ENCODE results near the gene COL12A1.

COL12A1 gene

DNA sequence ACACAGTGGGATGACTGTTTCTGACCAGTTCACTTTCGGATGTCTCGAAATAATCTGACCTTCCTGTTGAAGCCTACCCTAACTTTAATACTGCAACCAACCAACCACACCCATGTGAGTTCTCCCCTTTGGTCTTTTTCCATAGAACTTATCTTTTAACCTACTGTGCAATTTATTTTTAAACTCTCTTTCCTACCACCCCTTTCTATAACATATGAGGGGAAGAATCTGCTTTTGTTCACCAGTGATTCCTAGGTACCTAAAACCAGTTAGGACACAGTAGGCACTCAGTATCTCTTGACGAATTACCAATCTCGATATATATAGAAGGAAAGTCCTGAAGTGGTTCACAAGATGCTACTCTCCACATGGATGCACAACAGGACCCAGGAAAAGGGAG lies 30.8 kb upstream of the COL12A1 start:
- H3K4me3 ChIP-seq (replicated peaks; ENCODE audit: low read depth, low read length), result no peak overlapping the region
- no peak for DNase-seq (ENCODE audit: extremely low read depth, low read depth)
- TF ChIP-seq, protein P1, sequence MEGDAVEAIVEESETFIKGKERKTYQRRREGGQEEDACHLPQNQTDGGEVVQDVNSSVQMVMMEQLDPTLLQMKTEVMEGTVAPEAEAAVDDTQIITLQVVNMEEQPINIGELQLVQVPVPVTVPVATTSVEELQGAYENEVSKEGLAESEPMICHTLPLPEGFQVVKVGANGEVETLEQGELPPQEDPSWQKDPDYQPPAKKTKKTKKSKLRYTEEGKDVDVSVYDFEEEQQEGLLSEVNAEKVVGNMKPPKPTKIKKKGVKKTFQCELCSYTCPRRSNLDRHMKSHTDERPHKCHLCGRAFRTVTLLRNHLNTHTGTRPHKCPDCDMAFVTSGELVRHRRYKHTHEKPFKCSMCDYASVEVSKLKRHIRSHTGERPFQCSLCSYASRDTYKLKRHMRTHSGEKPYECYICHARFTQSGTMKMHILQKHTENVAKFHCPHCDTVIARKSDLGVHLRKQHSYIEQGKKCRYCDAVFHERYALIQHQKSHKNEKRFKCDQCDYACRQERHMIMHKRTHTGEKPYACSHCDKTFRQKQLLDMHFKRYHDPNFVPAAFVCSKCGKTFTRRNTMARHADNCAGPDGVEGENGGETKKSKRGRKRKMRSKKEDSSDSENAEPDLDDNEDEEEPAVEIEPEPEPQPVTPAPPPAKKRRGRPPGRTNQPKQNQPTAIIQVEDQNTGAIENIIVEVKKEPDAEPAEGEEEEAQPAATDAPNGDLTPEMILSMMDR (IDR thresholded peaks at IDR 0.05; ENCODE audit: low read depth, low read length, missing control alignments), result no peak

DNA sequence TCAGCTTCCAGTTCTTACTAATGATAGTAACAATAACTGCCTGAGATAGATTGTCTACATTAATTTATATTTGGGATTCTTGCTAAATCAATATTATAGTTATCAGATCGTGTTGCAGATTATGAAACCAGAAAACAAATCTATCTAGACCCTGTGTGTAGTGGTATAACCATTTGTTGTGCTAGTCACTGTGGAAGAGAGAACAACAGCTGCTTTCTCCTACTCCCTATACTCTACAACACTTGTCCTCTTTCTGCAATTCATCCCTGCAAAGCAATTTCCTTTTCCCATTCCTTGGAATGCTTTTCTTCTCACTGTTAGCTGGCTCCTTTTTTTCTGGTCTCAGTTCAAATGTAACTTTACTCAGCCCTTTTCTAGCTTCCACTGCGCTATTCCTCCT lies 29.4 kb upstream of the COL12A1 start:
- TF ChIP-seq, protein P1 (IDR thresholded peaks at IDR 0.05; ENCODE audit: low read depth, low read length, missing control alignments), result no peak
- H3K4me3 ChIP-seq (replicated peaks; ENCODE audit: low read depth, low read length), result no peak overlapping the region
- DNase-seq (ENCODE audit: extremely low read depth, low read depth), result no peak

DNA sequence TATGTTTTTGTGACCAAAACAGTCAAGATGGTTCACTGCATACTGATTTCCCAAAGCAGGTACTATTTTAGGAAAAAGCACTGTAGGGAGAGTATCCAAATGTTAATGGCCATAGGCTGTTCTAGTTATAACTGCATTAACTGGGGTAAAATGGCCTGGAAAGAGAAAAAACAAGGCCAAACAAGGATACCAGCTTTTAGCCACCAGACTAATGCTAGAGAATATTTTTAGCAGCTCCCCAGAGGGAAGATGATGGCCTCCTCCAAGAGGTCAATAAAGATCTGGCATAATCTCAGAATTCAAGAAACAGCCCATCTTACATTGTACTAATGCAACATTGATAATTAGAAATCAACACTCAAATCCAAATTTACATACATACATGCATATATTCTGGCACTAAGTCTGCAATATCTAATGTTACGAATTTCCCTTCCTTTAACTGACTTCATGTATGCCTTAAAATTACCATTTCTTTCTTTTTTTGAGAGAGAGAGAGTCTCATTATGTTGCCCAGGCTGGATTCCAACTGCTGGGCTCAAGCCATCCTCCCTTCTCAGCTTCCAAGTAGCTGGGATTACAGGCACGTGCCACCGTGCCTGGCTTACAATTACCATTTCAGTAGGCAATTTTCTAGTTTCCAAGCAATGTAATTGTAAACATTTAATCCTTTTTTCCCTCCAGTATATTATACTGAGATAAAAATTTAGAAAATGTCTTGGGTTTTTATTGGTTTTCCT lies 28.4 kb upstream of the COL12A1 start:
- no peak overlapping the region for H3K4me3 ChIP-seq (replicated peaks; ENCODE audit: low read depth, low read length)
- TF ChIP-seq, protein P1 (IDR thresholded peaks at IDR 0.05; ENCODE audit: low read depth, low read length, missing control alignments), result no peak
- DNase-seq (ENCODE audit: extremely low read depth, low read depth), result no peak

DNA sequence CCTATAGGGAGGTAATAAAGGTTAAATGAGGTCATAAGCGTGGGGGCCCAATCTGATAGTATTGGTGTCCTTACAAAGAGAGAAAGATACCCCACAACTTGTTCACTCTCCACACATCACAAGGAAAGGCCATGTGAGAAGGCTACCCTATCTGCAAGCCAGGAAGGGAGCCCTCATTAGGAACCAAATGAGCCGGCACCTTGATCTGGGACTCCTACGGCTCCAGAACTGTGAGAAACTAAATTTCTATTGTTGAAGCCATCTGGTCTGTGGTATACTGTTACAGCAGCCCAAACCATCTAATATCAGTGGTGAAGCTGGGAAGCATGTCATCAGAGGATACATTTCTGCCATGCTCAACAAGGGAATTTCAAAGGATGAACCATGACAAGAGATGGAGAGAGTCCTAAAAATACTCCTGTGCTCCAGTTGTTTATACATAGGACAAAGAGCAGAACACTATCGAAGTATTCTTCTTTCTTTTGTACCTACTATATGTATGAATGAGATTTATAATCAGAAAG lies 27.3 kb upstream of the COL12A1 start:
- H3K4me3 ChIP-seq (replicated peaks; ENCODE audit: low read depth, low read length), result no peak overlapping the region
- DNase-seq (ENCODE audit: extremely low read depth, low read depth), result no peak
- TF ChIP-seq, protein P1 (IDR thresholded peaks at IDR 0.05; ENCODE audit: low read depth, low read length, missing control alignments), result no peak

DNA sequence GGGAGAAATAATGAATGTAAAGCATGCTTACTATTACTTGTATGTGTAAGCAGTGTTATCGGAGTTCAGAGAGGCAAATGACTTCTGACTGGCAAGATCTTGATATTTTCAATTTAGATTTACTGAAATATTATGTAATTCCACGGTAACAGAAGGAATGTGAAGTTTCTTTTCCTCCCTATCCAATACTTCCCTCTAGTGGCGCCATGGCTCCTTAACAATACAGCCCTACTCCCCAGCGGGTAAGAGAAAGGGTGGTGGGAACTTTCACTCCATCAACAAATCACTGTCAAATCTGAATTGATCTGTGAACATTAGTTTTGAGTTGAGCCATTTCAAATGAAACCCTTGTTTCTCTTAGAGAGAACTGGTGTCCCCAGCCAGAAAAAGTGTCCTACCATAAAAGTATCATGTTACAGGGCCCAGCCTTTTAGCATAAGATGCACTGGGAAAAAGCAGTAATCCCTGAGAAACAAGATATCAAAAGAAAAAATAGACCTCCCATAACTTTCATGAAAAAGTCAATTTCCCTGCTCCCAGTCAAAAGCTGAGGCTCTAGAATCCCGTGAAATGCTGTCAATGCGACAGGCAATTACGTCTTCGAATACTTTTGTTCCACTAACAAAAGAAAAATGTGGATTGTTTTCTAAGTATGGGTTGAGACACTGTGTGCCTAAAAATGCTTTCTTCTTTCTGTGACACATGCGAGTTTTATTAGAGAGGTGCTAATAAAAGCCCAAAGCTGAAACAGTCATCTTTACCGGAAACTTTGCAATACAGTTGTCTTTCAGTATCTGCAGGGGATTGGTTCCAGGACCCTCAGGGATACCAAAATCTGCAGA lies 24.9 kb upstream of the COL12A1 start:
- no peak for DNase-seq (ENCODE audit: extremely low read depth, low read depth)
- H3K4me3 ChIP-seq (replicated peaks; ENCODE audit: low read depth, low read length), result no peak overlapping the region
- TF ChIP-seq, protein P1 (IDR thresholded peaks at IDR 0.05; ENCODE audit: low read depth, low read length, missing control alignments), result peak; percentile 85

DNA sequence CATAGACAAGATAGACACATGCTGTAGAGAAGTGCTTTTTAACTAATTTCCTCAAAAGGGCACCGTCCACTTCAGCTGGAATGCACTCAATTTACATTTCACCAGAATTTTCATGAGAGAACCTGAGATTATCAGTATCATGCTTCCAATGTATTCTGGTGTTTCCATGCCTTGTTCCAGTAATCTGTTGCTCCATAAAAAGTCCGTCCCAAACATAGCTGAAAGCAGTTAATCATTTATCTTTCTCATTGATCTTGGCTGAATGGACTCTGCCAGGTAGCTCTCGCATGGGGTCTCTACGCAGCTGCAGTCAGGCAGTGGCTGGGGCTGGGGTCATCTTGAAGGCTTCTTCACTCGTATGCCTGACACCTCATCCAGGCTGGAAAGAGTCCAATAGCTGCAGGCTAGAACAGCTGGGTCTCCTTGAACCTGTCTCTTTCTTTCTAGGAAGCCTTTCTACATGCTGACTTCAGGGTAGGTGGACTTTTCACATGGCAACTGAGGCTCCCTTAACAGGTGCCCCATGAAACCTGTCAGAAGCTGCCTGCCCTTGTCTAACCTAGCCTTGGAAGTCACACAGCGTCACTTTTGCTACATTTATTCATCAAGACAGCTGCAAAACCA lies 18.6 kb upstream of the COL12A1 start:
- no peak for DNase-seq (ENCODE audit: extremely low read depth, low read depth)
- TF ChIP-seq, protein P1 (IDR thresholded peaks at IDR 0.05; ENCODE audit: low read depth, low read length, missing control alignments), result no peak
- no peak overlapping the region for H3K4me3 ChIP-seq (replicated peaks; ENCODE audit: low read depth, low read length)

Measured in HFF-Myc (cell line).